NCI-H774 (cell line): ENCODE data around the gene TCN2.
"Not testable (repeated sequence)": the region's sequence is repeated elsewhere in the genome, so short reads cannot be mapped to it uniquely, and the experiment has no call there.

Source experiments
- DNase-seq: peaks from one replicate; lab custom pipeline; 2025; lab: John Stamatoyannopoulos, UW

TCN2 gene

DNA sequence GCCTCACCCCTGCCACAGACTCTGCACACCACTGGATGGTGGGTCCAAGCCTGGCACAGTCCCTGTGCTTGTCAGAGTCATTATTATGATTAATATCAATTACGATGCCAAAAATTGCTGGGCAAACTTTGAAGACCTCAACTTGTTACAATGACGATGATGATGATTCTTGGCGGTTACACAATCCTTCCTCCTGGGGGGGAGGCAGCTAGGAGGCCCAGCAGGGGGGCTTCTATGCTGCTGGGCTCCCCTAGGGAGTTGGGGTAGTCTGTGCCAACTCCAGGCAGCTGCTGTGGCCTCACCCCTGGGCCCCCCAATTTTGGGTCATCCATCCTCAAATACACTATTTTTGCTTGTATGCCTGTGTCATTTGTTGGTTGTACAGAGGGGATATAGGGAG, 40.6 kb downstream of the TCN2 start:
- DNase-seq: no peak

DNA sequence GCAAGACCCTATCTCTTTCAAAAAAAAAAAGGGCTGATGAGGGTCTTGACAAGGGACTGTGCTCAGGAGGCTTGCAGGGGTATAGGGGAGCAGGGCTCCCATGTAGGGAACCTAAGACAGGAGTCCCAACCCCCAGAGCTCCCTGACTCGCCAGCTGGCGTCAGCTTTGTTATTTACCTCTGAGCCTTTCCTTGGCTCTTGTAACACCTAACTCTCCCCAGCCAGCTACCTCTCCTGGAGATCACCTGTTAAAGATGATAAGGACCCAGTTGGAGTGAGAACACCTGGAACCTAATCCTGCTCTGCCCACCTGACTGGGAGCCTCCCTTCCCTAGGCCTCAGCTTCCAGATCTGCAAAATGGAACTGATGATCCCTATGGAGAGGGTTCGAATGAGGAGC, 41.9 kb downstream of the TCN2 start:
- no peak for DNase-seq

- no peak for DNase-seq
Observed at GRCh38 chr22:30649430-30650007, 42.5 kb downstream of the TCN2 start.

GRCh38 chr22:30650508-30651116, 43.6 kb downstream of the TCN2 start:
- DNase-seq: no peak

DNA sequence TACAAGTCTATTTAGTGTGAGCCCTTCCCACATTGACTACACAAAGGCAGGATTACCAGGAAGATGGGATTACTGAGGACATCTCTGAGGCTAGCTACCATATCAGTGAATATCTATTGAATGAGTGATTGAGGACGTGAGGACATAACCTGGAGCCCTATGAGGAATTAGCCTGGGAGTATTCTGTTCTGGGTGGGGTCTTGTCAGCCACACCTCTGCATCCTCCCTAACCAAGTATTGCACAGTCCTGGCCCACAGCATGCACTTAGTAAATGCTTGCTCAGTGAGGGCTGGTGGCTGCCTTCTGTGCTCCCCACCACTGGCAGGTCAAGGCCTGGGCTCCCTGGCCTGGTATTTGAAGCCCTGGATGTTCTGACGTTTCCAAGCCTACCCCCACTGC, 45.9 kb downstream of the TCN2 start:
- DNase-seq: no peak

DNA sequence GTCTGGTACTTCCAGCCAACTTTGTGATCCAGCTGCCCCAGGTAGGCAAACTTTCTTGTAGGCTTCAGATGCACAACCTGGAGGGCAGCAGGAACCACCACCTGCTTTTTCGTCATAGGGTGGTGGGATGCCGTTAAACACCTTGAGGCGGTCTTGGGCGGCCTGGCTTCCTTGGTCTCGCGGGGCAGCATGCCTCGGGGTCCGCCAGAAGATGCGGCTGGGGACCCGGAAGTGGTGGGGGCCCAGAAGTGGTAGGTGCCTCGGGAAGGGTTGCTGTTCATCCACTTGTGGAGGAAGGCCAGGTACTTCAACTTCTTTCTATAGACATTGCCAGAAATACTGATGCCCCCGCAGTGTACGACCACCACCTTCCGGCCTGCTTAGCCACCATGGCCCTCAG, 47.4 kb downstream of the TCN2 start:
- DNase-seq: no peak

DNA sequence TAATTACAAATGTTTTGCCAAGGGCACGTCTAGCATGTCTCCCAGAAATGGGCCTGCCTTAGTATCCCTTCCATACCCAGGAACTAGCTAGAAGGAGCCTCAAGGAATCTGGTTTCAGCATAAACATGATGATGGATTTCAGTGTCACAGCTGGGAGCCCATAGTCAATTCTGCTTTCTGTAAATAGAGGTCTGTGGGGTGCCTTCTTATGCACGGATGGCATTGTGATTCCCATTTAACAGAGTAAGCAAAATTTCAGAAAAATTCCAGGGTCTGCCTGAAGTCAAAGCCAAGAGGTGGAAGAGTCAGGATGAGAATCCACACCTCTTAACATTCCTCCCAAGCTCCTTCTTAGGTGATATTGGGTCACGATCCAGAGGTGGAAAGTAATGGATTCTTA, 48.6 kb downstream of the TCN2 start:
- no peak for DNase-seq

- no peak for DNase-seq
Observed at GRCh38 chr22:30662040-30662439, 55.1 kb downstream of the TCN2 start.

DNA sequence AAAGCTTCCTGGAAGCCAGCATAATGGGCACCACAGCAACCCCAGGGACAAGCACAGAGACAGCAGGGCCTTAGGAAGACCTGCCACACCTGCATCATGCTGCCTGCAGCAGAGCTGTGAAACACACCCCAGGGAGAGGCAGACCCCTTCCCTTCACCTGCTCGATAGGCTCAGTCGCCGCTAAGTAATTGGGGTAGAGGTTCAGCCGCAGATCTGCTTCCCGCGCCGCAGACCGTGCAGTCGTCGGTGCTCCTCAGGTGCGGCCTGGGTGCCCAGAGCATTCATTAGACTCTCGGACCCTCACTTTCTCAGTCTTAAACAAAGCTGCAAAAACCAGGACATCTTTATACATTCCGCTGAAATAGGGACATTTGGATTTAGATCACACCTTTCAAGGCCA, 57.8 kb downstream of the TCN2 start:
- DNase-seq: no peak

GRCh38 chr22:30665266-30665665, 58.3 kb downstream of the TCN2 start:
- no peak for DNase-seq

DNA sequence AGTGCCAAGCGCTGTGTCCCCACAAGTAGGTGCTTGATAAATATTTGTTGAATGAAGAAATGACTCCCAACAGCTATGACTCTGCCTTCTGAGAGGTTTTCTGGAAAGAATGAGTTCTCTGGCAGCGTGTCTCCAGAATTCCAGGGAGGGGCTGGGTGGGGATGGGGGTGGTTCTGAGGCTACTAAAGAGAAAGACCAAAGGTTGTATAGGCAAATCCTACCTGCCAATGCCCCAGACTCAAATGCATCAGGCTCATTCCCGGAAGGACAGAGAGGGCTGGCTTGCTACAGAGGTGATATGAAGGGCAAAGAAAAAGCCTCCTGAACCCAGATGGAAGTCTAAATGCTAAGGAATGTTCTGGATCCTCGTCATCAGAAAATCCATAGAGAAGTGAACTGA, 58.8 kb downstream of the TCN2 start:
- DNase-seq: no peak

DNA sequence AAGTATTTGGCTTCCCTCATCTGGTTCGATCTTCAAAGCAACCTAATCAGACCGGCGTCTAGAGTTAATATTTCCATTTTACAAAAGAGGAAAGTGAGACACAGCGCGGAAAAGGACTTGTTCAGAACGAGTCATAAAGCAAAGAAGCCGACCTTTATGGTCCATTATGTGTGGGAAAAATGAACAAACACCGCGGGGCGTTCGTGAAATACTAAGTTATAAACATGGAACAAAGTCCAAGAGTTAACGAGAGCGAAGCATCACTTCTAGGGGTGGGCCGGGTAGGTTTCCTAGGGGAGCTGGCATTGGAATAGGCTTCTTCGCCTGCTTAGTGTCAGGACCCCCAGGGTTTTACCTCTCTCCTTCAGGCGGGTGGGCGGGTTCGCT, 60.1 kb downstream of the TCN2 start:
- no peak for DNase-seq

GRCh38 chr22:30667494-30668385, 60.8 kb downstream of the TCN2 start, which contains the start of gene DUSP18:
TSS of gene DUSP18 (minus strand) at chr22:30667875. CDS start at chr22:30664003, 3,872 bp downstream.
- DNase-seq: peak; percentile 72

DNA sequence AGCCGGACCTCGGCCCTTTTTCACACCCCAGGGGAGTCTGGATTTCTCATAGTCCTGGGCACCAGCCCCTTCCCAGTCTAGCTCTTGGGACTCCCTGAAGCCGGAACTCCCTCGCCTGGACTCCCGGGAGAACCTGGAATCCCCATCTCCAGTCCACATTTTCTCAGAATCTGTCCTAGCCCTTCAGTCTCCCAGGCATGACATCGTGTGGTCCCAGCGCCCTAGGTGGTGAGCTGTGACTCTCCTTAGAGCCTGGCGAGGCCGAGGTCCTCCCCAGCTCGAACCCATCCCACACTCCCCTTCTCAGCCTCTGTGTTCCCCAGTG, 61.4 kb downstream of the TCN2 start:
- no peak for DNase-seq

DNA sequence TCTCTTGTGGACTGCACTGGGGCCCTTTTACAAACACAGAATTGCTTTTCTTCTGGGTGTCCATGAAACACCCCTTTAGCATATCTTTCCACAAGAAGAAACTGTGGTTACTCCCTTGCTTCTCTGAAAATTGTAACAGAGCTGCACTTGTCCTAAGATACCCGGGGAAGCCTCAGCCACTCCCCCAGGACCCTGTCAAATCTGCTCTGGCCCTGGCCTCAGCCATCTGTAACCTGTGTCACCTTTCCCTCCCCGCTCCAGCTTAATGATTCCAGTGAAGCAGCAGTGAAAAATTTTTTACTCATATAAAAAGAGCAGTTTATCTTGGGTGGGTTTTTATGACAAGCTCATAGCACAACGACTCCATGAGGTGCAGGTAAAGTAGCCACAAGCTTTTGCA, 64.1 kb downstream of the TCN2 start:
- DNase-seq: no peak

DNA sequence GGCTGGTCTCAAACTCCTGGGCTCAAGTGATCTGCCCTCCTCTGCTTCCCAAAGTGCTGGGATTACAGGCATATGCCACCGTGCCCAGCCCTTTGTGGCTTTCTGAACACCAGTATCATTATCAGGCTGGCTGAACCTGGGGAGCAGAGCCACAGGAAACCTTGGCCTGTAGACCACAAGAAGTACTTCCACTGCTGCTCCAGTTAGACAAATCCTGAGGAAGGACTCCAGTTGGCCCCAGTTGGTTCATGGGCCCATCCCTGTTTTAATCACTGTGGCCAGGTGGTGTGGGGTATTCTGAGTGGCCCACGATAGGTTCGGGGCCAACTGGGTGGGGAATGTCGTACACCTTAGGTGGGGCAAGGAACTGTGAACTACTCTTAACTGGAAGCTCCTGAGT, 66.2 kb downstream of the TCN2 start:
- DNase-seq: no peak

GRCh38 chr22:30674482-30674881, 67.5 kb downstream of the TCN2 start:
- DNase-seq: no peak

DNA sequence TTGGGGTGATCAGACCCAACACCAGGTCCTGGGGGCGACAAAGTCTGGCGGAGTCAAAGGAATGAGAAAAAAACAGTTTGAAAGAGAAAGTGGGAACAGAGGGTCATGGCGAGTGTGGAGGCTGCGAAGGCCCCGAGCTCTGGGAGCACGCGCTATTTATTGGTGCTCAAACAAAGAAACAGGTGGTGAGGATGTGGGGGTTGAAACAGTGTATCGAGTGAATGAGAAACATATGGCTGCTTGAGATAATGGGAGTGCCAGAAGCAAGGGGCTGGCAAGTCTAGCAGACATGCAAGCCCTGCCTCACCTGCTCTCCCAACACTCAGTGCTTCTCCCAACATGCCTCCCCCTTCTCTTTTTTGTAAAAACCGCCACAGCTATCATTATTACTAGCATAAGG, 68.5 kb downstream of the TCN2 start:
- DNase-seq: no peak

- not testable (repeated sequence) for DNase-seq
Observed at GRCh38 chr22:30676565-30676964, 69.6 kb downstream of the TCN2 start.
